AG04449 (cell line): ENCODE results near the gene DIRAS1.
A peak's percentile ranks its signal among the peaks of the same experiment; 100 is the strongest.

ENCODE experiments used
- CTCF ChIA-PET: fragments of 350-600 bp; formaldehyde crosslinking; extraction: SDS; loops from one replicate; lab custom pipeline; 2021; ENCODE audit warnings: antibody characterized with exemption; lab: Yijun Ruan, JAX
- POLR2A ChIA-PET: fragments of 400-600, 350-600 bp; formaldehyde crosslinking; extraction: SDS; loops from one replicate; lab custom pipeline; 2020; ENCODE audit warnings: antibody characterized with exemption, inconsistent platforms; lab: Yijun Ruan, JAX
- DNase-seq: peaks from one replicate; pipeline ENCODE4 v3.0.0-alpha.2; 2010; ENCODE audit warnings: low read depth, low spot score
- H3K4me3 ChIP-seq: 2 replicates; pipeline ENCODE4 v1.5.1; 2011; ENCODE audit warnings: low read depth, mild to moderate bottlenecking, control low read depth, low read length
- CTCF ChIP-seq: IDR thresholded peaks from one replicate; pipeline ENCODE4 v1.5.1; 2011; ENCODE audit warnings: mild to moderate bottlenecking, moderate library complexity, low read length, control low read depth, inconsistent platforms; ENCODE audit not compliant: insufficient read depth; ENCODE audit errors: missing control alignments

Gene DIRAS1

GRCh38 chr19:2739602-2740313 is 18.6 kb upstream of the DIRAS1 start, which contains the start of gene SLC39A3:
SLC39A3 (minus strand) TSS chr19:2740017; CDS start chr19:2737257, 2,760 bp downstream.
- POLR2A ChIA-PET: interaction anchor here (1.0 to 1.1 kb wide), 2 partner anchors 9 to 10 kb away, joined by 3 read pairs; no protein-coding TSS in a partner anchor
- H3K4me3 ChIP-seq: peak within 1 kb of the TSS; percentile 93
- CTCF ChIA-PET: interaction anchor here (1.1 to 1.8 kb wide), 2 partner anchors 12 to 92 kb away, joined by 3 to 7 read pairs; no protein-coding TSS in a partner anchor
- DNase-seq: peak; percentile 91
- TF ChIP-seq CTCF: no peak

GRCh38 chr19:2736550-2737190 is 15.5 kb upstream of the DIRAS1 start:
- no peak overlapping the region for H3K4me3 ChIP-seq
- CTCF ChIA-PET: interaction anchor here (2.2 kb wide), 1 partner anchor 13 kb away, joined by 9 read pairs; no protein-coding TSS in a partner anchor
- no peak for DNase-seq
- no peak for TF ChIP-seq CTCF
- POLR2A ChIA-PET: no interaction called here

- no peak overlapping the region for H3K4me3 ChIP-seq
- no peak for DNase-seq
- CTCF ChIA-PET: interaction anchor here (2.2 kb wide), 1 partner anchor 15 kb away, joined by 9 read pairs; no protein-coding TSS in a partner anchor
- TF ChIP-seq CTCF: no peak
- POLR2A ChIA-PET: no interaction called here
Observed at GRCh38 chr19:2735374-2735773, 14.2 kb upstream of the DIRAS1 start.

GRCh38 chr19:2734589-2735288 is 13.6 kb upstream of the DIRAS1 start:
- no peak for DNase-seq
- CTCF ChIA-PET: interaction anchor here (1.2 to 2.2 kb wide), 2 partner anchors 15 kb away, joined by 5 to 9 read pairs; no protein-coding TSS in a partner anchor
- H3K4me3 ChIP-seq: no peak overlapping the region
- POLR2A ChIA-PET: no interaction called here
- no peak for TF ChIP-seq CTCF

GRCh38 chr19:2733930-2734588 is 12.9 kb upstream of the DIRAS1 start:
- TF ChIP-seq CTCF: no peak
- no peak for DNase-seq
- H3K4me3 ChIP-seq: no peak overlapping the region
- CTCF ChIA-PET: interaction anchor here (1.2 kb wide), 1 partner anchor 16 kb away, joined by 5 read pairs; no protein-coding TSS in a partner anchor
- POLR2A ChIA-PET: no interaction called here
